ENCODE measurements around the gene PPARG. TPM values are rescaled to one million over a fixed set of nuclear protein-coding genes. Genes with fewer than 3 reads are reported as not detected.

The PPARG gene
- total and polyA plus RNA-seq, 10 of the 15 experiments (the other 5 are each of a cell fraction or from before 2014, with no cell fraction given), result 0.06 to 0.86 (median 0.12) TPM; not detected in 5

GRCh38 chr3:12425850-12426579, 137.1 kb downstream of the PPARG start:
- no peak for DNase-seq (ENCODE audit: low read depth, low spot score)
- no peak for FAIRE-seq
- Histone ChIP-seq H2AFZ (ENCODE audit: control insufficient read depth, low read depth, low read length) (no peak overlapping the region), H3K4me1 (ENCODE audit: control insufficient read depth, insufficient read depth, low read length) (no peaks in the 10 kb centered on the region), H3K9ac (ENCODE audit: control insufficient read depth, insufficient read depth, low read length) (no peak overlapping the region), H3K79me2 (ENCODE audit: control insufficient read depth, insufficient read depth, low read length) (no peaks in the 10 kb centered on the region), H3K27me3 (replicated peaks in 1 of 2; ENCODE audit: control insufficient read depth in 2 of 2, insufficient read depth in 2 of 2, low read length in 1 of 2) (peaks cover 0 to 3% of the 10 kb centered on the region in 2 experiments; a peak in 2 of 4 replicates), H3K9me3 (replicated peaks; ENCODE audit: control insufficient read depth, insufficient read depth, low read length) (no peaks in the 10 kb centered on the region), H3K4me2 (ENCODE audit: control insufficient read depth, insufficient read depth) (no peak overlapping the region), H3K27ac (ENCODE audit: control insufficient read depth, insufficient read depth) (no peak overlapping the region), H4K20me1 (ENCODE audit: control insufficient read depth, insufficient read depth) (no peaks in the 10 kb centered on the region), H3K36me3 (ENCODE audit: control insufficient read depth in 2 of 2, insufficient read depth in 2 of 2, low read length in 1 of 2) (no peaks in the 10 kb centered on the region), H3K4me3 (no peak overlapping the region)
- 32% methylated on average over 11 of the region's 11 CpGs for WGBS (ENCODE audit: insufficient coverage, insufficient replicate concordance, low lambda C conversion rate, missing lambda C conversion rate)
- no TSS peak for BruUV-seq (replicated peaks)
- SMC1A ChIA-PET (ENCODE audit: uncharacterized antibody, unreplicated experiment), result interaction anchor here (0.9 kb wide), 1 partner anchor 232 kb away, joined by 3 read pairs; no protein-coding TSS in a partner anchor
- TF ChIP-seq NR2C2 (IDR thresholded peaks at IDR 0.05; ENCODE audit: borderline replicate concordance, control insufficient read depth, insufficient read length, low read depth), result no peak
- no peak for TF ChIP-seq NFYB (IDR thresholded peaks at IDR 0.05; ENCODE audit: insufficient read depth, low read depth, low read length)
- TF ChIP-seq E2F8 (IDR thresholded peaks at IDR 0.05; ENCODE audit: low read depth, partially characterized antibody), result no peak
- no peak for TF ChIP-seq IKZF1 (conservative IDR thresholded peaks at IDR 0.05)
- no peak for TF ChIP-seq ZSCAN29 (IDR thresholded peaks at IDR 0.05)
- TF ChIP-seq MTA3 (IDR thresholded peaks at IDR 0.05; ENCODE audit: borderline replicate concordance, low read length), result no peak
- no peak for TF ChIP-seq SMARCA5 (IDR thresholded peaks at IDR 0.05)
- TF ChIP-seq NR2C1 (IDR thresholded peaks at IDR 0.05), result no peak
- no peak for TF ChIP-seq LARP7 (IDR thresholded peaks at IDR 0.05)
- TF ChIP-seq FOXK2 (IDR thresholded peaks at IDR 0.05), result no peak
- TF ChIP-seq SRF (IDR thresholded peaks at IDR 0.05; ENCODE audit: low read depth in 2 of 2, low read length in 2 of 2), result no peak
- no peak for TF ChIP-seq TARDBP (IDR thresholded peaks at IDR 0.05; ENCODE audit: borderline replicate concordance)
- no peak for TF ChIP-seq STAT1 (conservative IDR thresholded peaks at IDR 0.05)
- TF ChIP-seq POLR2A (IDR thresholded peaks at IDR 0.05; ENCODE audit: low read depth, low read length), result no peak
- TF ChIP-seq JUNB (IDR thresholded peaks at IDR 0.05), result no peak
- CTCF ChIA-PET, result interaction anchor here (0.9 kb wide), 1 partner anchor 11 kb away, joined by 3 read pairs; no protein-coding TSS in a partner anchor
- RAD21 ChIA-PET (ENCODE audit: unreplicated experiment), result no interaction called here
- POLR2A ChIA-PET, result no interaction called here
- in situ Hi-C loops (cut with MboI), result no loop called here
- intact Hi-C loops (cut with micrococcal nuclease; ENCODE audit: unreplicated experiment), result no loop called here
- ATAC-seq, result no peak
